Hippocampal formation (tissue), 2 donors: ENCODE data around the gene LILRB5.
"Not testable (repeated sequence)": the region's sequence is repeated elsewhere in the genome, so short reads cannot be mapped to it uniquely, and the experiment has no call there.

ENCODE experiments used
- DNase-seq, 2 donors: peaks; one replicate each; lab custom pipeline; 2025; lab: John Stamatoyannopoulos, UW

Gene LILRB5

GRCh38 chr19:54257116-54257480, at the start of gene LILRB5:
Gene LILRB5 (minus strand): TSS chr19:54257273. CDS start chr19:54257193, 80 bp downstream.
- DNase-seq, result no peak

- no peak for DNase-seq
Observed at GRCh38 chr19:54305141-54305540, 48.1 kb upstream of the LILRB5 start.

GRCh38 chr19:54302257-54302656, 45.2 kb upstream of the LILRB5 start:
- DNase-seq, result no peak

- DNase-seq, result no peak
Observed at GRCh38 chr19:54299515-54299914, 42.4 kb upstream of the LILRB5 start.

GRCh38 chr19:54299126-54299498, 42.0 kb upstream of the LILRB5 start:
- DNase-seq, result no peak

- no peak for DNase-seq
Observed at GRCh38 chr19:54298357-54299125, 41.5 kb upstream of the LILRB5 start.

GRCh38 chr19:54297759-54298305, 40.8 kb upstream of the LILRB5 start:
- DNase-seq, result no peak

- DNase-seq, result no peak
Observed at GRCh38 chr19:54294539-54294938, 37.5 kb upstream of the LILRB5 start.

GRCh38 chr19:54289160-54289559, 32.1 kb upstream of the LILRB5 start:
- DNase-seq, result not testable (repeated sequence)

- no peak for DNase-seq
Observed at GRCh38 chr19:54287456-54287855, 30.4 kb upstream of the LILRB5 start.

GRCh38 chr19:54286283-54286682, 29.2 kb upstream of the LILRB5 start:
- not testable (repeated sequence) for DNase-seq

GRCh38 chr19:54285427-54286056, 28.5 kb upstream of the LILRB5 start:
- DNase-seq, result not testable (repeated sequence)

- DNase-seq, result no peak
Observed at GRCh38 chr19:54282686-54283470, 25.8 kb upstream of the LILRB5 start.

- DNase-seq, result not testable (repeated sequence)
Observed at GRCh38 chr19:54281729-54282075, 24.6 kb upstream of the LILRB5 start.

GRCh38 chr19:54281007-54281728, 24.1 kb upstream of the LILRB5 start, which contains the start of gene LILRB2:
Gene LILRB2 (minus strand): TSS chr19:54281110. CDS start chr19:54280496, 614 bp downstream.
- no peak for DNase-seq

GRCh38 chr19:54280441-54280840, 23.4 kb upstream of the LILRB5 start:
- not testable (repeated sequence) for DNase-seq

- DNase-seq, result not testable (repeated sequence)
Observed at GRCh38 chr19:54280025-54280424, 23.0 kb upstream of the LILRB5 start.

GRCh38 chr19:54279406-54279962, 22.4 kb upstream of the LILRB5 start:
- no peak for DNase-seq

GRCh38 chr19:54278571-54279195, 21.6 kb upstream of the LILRB5 start:
- DNase-seq, result not testable (repeated sequence)

- DNase-seq, result not testable (repeated sequence)
Observed at GRCh38 chr19:54278056-54278455, 21.0 kb upstream of the LILRB5 start.

GRCh38 chr19:54277111-54277615, 20.1 kb upstream of the LILRB5 start:
- DNase-seq, result not testable (repeated sequence)
